NOMO-1 treated with dmso at 0.1 percent for 144 hours (cell line): ENCODE data around the gene EIF4ENIF1.
"Not testable (repeated sequence)": the region's sequence is repeated elsewhere in the genome, so short reads cannot be mapped to it uniquely, and the experiment has no call there.

ENCODE experiments used
- DNase-seq: peaks from one replicate; lab custom pipeline; 2025; ENCODE audit not compliant: unreplicated experiment; lab: John Stamatoyannopoulos, UW

The EIF4ENIF1 gene

GRCh38 chr22:31495343-31495742, 5.7 kb upstream of the EIF4ENIF1 start:
- no peak for DNase-seq

DNA sequence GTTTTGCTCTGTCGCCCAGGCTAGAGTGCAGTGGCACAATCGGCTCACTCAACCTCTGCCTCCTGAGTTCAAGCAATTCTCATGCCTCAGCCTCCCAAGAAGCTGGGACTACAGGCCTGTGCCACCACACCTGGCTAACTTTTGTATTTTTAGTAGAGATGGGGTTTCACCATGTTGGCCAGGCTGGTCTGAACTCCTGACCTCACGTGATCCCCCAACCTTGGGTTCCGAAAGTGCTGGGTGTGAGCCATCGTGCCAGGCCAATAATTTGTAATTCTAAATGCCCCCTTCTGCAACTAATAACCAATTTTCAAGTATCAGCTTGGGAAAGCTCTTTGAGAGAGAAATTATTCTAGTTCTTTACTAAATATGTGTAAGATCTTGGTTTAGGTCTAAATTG, 3.7 kb upstream of the EIF4ENIF1 start:
- DNase-seq, result not testable (repeated sequence)

DNA sequence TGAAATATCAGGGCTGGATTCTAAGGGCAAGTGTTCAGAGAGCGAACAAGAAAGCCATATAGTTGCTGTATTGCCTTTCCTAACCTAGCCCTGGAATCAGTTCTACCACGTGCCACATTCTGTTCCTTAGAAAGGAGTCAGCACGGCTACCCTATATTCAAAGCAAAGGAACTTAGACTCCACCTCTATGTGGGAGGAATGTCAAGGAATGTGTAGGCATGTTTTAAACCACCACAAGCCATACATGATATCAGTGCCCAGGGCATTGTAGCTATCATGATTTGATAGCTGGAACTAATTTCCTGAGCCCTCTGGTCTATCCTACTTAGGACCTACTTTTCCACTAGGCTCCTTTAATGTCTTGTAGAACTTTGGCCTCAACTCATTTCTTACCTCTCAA, 2.5 kb upstream of the EIF4ENIF1 start:
- no peak for DNase-seq

DNA sequence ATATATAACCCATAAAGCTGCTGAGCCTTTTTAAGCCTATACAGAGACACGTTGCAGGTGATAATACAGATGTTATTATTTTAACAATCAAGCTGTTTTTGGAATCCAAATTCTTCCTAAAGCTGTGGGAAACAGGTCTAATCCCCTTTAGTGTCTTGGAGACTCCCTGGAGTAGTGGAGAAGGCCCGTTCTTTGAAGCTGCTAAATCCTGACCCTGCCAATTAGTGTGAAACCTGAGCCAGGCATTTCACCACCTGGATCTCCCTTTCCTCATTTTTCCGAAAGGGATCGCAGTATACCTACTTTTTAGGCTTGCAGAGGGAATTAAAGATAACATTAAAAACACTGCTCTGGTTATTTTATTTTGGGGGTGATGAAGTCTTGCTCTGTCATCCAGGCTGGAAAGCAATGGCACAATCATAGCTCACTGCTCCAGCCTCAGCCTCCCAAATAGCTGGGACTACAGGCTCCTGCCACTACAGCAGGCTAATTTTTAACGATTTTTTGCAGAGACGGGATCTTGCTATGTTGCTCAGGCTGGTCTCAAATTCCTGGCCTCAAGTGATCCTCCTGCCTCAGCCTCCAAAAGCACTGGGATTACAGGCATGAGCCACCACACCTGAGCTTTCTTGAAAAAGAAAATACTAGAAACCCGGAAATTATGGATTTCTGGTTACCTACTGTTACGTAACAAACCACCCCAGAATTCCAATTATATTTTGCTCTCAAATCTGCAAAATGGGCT, 1.7 kb upstream of the EIF4ENIF1 start:
- DNase-seq, result no peak

GRCh38 chr22:31490496-31490925, 869 bp upstream of the EIF4ENIF1 start:
- DNase-seq, result peak; percentile 88

GRCh38 chr22:31488988-31489617, 539 bp downstream of the EIF4ENIF1 start:
- no peak for DNase-seq

DNA sequence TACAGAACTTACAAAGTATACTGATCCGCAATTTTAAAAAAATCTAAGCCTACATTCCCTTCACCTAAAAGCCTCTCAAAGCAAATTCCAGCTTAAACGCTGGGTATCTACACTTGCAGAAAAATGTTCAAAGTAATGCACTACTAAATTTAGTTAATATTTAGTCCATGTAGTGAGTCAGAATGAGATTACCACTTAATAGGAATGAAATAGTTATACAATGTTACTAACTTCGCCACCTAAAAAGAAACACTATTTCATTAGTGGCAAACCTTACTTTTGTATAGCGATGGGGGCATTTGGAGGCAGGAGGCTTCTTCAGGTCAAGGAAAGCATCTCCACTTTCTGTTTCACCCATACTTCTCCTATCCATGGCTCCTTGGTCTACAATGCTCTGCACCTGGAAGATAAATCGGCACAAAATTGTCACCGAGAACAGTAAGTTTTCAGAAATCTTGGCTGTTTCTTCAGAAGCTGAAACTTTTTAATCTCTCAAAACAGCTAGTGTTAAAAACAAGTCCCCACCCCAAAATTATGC, 1.2 kb downstream of the EIF4ENIF1 start:
- DNase-seq, result no peak

- no peak for DNase-seq
These were observed 2.7 kb downstream of the EIF4ENIF1 start for GRCh38 chr22:31486951-31487350.

DNA sequence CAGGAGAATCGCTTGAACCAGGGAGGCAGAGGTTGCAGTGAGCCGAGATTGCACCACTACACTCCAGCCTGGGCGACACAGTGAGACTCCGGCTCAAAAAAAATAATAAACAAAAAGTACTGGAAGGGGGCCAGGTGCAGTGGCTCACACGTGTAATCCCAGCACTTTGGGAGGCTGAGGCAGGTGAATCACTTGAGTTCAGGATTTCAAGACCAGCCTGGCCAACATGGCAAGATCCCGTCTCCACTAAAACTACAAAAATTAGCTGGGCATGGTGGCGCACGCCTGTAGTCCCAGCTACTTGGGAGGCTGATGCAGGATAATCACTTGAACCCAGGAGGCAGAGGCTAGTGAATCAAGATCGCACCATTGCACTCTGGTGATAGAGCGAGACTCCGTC, 3.3 kb downstream of the EIF4ENIF1 start:
- DNase-seq, result not testable (repeated sequence)

DNA sequence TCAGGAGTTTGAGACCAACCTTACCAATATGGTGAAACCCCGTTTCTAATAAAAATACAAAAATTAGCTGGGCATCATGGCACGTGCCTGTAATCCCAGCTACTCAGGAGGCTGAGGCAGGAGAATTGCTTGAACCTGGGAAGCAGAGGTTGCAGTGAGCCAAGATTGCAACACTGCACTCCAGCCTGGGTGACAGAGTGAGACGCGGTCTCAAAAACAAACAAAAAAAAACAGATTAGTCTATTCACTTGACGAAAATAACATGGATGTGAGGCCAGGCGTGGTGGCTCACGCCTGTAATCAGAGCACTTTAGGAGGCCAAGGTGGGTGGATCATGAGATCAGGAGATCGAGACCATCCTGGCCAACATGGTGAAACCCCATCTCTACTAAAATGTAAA, 7.2 kb downstream of the EIF4ENIF1 start:
- DNase-seq, result not testable (repeated sequence)

GRCh38 chr22:31481129-31481528, 8.5 kb downstream of the EIF4ENIF1 start:
- DNase-seq, result no peak

DNA sequence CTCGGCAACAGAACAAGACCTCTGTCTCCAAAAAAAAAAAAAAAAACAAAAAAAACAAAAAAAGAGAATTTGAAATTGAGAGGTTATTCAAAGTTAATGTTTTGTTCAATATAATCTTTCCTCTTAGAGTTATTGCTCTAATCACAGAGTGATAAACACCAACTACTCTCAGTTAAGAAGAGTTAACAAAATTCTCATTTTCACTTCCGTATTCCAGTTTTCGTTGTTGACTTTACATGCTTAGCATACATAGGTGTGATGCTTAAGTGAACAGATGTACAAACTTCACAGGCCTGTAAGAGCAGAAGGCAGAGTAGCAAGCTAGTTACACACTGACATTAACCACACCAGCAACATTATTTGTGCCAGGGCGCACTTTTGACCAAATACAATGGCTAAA, 12.3 kb downstream of the EIF4ENIF1 start:
- no peak for DNase-seq

GRCh38 chr22:31475800-31476199, 13.8 kb downstream of the EIF4ENIF1 start:
- no peak for DNase-seq

GRCh38 chr22:31474743-31475142, 14.9 kb downstream of the EIF4ENIF1 start:
- DNase-seq, result no peak

- DNase-seq, result no peak
These were observed 24.3 kb downstream of the EIF4ENIF1 start for GRCh38 chr22:31465307-31465706.

GRCh38 chr22:31461699-31462098, 27.9 kb downstream of the EIF4ENIF1 start:
- no peak for DNase-seq

DNA sequence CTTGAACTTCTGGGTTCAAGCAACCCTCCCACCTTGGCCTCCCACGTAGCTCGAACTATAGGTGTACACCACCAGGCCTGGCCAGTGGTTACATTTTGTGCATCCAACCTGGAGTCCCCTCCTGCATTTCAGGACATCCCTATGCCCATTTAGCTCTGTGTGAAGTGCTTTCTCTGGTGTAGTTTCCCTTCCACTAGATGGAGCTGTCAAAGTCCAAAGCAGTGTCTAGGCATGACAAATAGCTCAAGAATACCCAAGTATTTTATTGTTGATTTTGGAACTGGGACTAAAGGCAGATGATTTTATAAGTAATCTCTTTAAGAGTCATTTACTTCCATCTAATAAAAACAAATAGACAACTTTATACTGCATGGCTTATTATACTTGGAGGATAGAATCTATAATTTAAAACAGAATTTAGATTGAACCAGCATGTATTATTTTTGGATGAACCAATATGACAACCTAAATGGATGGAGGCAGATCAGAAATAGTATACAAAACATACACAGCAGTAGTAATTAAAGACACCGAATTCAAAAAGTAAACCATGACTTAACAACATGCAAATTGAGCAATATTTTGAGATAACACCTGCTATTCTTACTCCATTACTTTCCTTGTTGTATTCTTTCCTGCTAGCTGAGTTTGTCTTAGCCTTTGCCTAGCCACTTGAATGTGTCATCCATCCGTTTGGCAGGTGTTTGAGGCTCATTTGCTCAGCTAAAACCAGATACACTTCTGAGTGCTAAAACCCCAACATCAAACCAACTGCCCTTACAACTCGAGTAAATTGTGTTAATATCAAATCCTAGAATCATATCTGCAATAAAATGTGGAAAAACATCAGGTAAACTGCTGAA, 37.7 kb downstream of the EIF4ENIF1 start:
- DNase-seq, result no peak

- no peak for DNase-seq
These were observed 40.1 kb downstream of the EIF4ENIF1 start for GRCh38 chr22:31449506-31449905.

GRCh38 chr22:31448382-31448781, 41.3 kb downstream of the EIF4ENIF1 start:
- DNase-seq, result no peak

GRCh38 chr22:31447337-31447736, 42.3 kb downstream of the EIF4ENIF1 start:
- no peak for DNase-seq

DNA sequence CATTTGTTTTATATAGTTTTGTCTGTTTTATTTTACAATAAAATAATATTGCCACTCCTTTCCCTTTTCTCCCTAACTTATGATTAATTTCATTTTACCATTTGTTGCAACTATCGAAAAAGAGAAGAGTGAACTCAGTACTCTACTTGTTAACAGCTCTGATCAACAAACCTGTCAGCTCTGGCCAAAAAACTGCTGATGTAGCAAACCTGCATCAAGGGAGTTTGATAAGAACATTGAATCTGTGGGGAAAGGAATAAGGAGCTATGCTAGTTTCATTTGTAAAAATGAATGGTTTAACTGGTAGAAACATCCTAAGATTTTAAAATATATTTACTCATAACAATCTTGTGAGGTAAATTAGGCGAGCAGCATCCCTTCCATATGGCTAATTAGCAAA, 42.9 kb downstream of the EIF4ENIF1 start:
- no peak for DNase-seq
